Uterus (tissue), 4 donors: ENCODE measurements around the gene FASLG. TPM values are rescaled to one million over a fixed set of nuclear protein-coding genes. Genes with fewer than 3 reads are reported as not detected.
"Not testable (repeated sequence)": the region's sequence is repeated elsewhere in the genome, so short reads cannot be mapped to it uniquely, and the experiment has no call there.

Experiments
- DNase-seq, 2 donors: peaks; one replicate each; pipeline ENCODE4 v3.0.0-alpha.2; 2019 to 2020
- H3K27ac ChIP-seq, 2 donors: fragments of 200-600 bp; sonication (generic); 1 replicate in 1 of 2; 2 replicates in 1 of 2; pipeline ENCODE4 v1.5.1; 2016 to 2018
- H3K27me3 ChIP-seq, 2 donors: fragments of 200-600 bp; sonication (generic); one replicate each; pipeline ENCODE4 v1.5.1; 2018 to 2019; ENCODE audit warnings: control low read depth in 1 of 2
- H3K36me3 ChIP-seq, 2 donors: fragments of 200-600 bp; sonication (generic); one replicate each; pipeline ENCODE4 v1.5.1; 2019; ENCODE audit warnings: control low read depth in 1 of 2
- H3K4me1 ChIP-seq, 2 donors: fragments of 200-600 bp; sonication (generic); one replicate each; pipeline ENCODE4 v1.5.1; 2018 to 2019; ENCODE audit warnings: control low read depth in 1 of 2
- H3K4me3 ChIP-seq, 2 donors: fragments of 200-600 bp; sonication (generic); 1 replicate in 1 of 2; 2 replicates in 1 of 2; pipeline ENCODE4 v1.5.1; 2018 to 2019; ENCODE audit warnings: mild to moderate bottlenecking in 1 of 2
- H3K9me3 ChIP-seq, 2 donors: fragments of 200-600 bp; sonication (generic); one replicate each; pipeline ENCODE4 v1.5.1; 2019; ENCODE audit warnings: control low read depth in 1 of 2
- POLR2A ChIP-seq, 2 donors: fragments of 450-650 bp; IDR thresholded peaks; one replicate each; pipeline ENCODE4 v1.6.1; 2016; ENCODE audit warnings: antibody characterized with exemption in 2 of 2, mild to moderate bottlenecking in 1 of 2, moderate library complexity in 1 of 2
- intact Hi-C: fragments of 100-400 bp; cut with DNase I; formaldehyde crosslinking; loops from one replicate; pipeline ENCODE4 v1.15.1; 2023; ENCODE audit warnings: low total_unique reads
- total RNA-seq, 4 donors: library from RNA; depleted of rRNA in 3 of 4; stranded (reverse); fragments of >200 nt in 3 of 4; gene quantifications; one replicate each; pipeline versions ENCODE4 v1.1.0 to v1.2.4, GENCODE V29; 2014 to 2023
- TF ChIP-seq, protein P1 (sequence below), 4 experiments: fragments of 200-600 bp in 2 of 4; fragments of 450-650 bp in 2 of 4; sonication (generic) in 2 of 4; IDR thresholded peaks; one replicate each; pipeline ENCODE4 v1.5.1; 2016 to 2019; ENCODE audit warnings: antibody characterized with exemption in 4 of 4, mild to moderate bottlenecking in 2 of 4, moderate library complexity in 1 of 4
- donor health status: DM: yes; HTN: yes; CAD: no.

FASLG gene
- total RNA-seq, 4 donors from 2014 or later: 0.28 TPM; not detected in 3

DNA sequence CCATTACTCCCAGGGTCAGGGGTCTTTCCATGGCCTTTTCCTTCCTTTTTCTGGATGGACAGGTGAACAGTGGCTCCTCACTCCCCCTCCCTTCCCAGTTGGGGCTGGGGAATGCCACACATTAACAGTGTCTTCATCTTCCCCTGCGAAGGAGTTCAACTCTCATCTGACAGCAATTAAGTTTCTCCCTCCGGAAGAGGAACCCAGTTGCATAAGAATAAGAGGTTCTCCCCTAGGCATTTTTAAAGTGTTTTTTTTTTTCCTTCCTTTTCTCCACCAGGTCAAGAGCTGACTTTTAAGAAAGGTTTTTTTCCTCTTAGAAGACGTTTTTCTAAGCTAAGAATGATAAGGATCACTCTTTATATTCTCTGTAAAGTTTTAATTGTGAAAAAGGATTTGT is 42.3 kb upstream of the FASLG start:
- Histone ChIP-seq H3K4me3 (no peak overlapping the region), H3K36me3 (no peaks in the 10 kb centered on the region), H3K9me3 (no peaks in the 10 kb centered on the region), H3K27me3 (no peaks in the 10 kb centered on the region), H3K4me1 (no peaks in the 10 kb centered on the region), H3K27ac (no peak overlapping the region)
- intact Hi-C loops: no loop called here
- DNase-seq: no peak
- TF ChIP-seq, protein P1, sequence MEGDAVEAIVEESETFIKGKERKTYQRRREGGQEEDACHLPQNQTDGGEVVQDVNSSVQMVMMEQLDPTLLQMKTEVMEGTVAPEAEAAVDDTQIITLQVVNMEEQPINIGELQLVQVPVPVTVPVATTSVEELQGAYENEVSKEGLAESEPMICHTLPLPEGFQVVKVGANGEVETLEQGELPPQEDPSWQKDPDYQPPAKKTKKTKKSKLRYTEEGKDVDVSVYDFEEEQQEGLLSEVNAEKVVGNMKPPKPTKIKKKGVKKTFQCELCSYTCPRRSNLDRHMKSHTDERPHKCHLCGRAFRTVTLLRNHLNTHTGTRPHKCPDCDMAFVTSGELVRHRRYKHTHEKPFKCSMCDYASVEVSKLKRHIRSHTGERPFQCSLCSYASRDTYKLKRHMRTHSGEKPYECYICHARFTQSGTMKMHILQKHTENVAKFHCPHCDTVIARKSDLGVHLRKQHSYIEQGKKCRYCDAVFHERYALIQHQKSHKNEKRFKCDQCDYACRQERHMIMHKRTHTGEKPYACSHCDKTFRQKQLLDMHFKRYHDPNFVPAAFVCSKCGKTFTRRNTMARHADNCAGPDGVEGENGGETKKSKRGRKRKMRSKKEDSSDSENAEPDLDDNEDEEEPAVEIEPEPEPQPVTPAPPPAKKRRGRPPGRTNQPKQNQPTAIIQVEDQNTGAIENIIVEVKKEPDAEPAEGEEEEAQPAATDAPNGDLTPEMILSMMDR (IDR thresholded peaks at IDR 0.05): no peak
- no peak for TF ChIP-seq POLR2A (IDR thresholded peaks at IDR 0.05)

DNA sequence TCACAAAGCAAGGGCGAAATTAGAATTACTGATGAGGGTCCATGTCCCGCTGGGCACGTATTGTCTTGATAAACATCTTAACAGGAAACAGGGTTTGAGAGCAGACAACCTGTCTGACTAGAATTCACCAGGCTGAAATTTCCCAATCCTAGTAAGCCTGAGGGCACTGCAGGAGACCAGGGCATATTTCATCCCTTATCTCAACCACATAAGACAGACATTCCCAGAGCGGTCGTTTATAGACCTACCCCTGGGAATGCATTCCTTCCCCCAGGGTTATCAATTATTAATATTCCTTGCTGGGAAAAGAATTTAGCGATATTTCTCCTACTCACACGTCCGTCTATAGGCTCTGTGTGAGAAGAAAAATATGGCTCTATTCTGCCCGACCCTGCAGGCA is 38.3 kb upstream of the FASLG start:
- H3K4me3 ChIP-seq, intact Hi-C loops, H3K9me3 ChIP-seq, H3K4me1 ChIP-seq, DNase-seq, H3K27ac ChIP-seq, H3K36me3 ChIP-seq, H3K27me3 ChIP-seq: not testable (repeated sequence)

DNA sequence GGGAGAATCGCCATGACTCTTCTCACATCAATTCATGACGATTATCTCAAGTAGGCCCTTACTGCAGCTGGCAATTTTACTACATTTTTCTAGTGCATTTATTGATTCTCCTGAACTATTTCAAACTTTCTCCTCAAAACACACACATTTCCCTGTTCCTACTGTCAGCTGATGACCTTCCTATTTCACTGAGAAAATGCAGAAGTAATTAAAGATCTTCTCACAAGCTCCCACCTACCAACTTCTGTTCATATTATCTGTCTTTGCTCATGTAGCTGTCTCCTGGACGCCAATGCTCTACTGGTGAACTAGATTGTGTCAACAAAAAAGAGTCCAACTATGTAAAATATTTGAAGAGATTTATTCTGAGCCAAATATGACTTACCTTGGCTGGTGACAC is 36.4 kb upstream of the FASLG start:
- intact Hi-C loops: no loop called here
- H3K9me3 ChIP-seq: no peaks in the 10 kb centered on the region
- H3K27ac ChIP-seq: no peak overlapping the region
- no peak for DNase-seq
- no peaks in the 10 kb centered on the region for H3K36me3 ChIP-seq
- H3K4me3 ChIP-seq: no peak overlapping the region
- no peak for TF ChIP-seq POLR2A (IDR thresholded peaks at IDR 0.05)
- TF ChIP-seq, protein P1 (IDR thresholded peaks at IDR 0.05): no peak
- H3K27me3 ChIP-seq: no peaks in the 10 kb centered on the region
- no peaks in the 10 kb centered on the region for H3K4me1 ChIP-seq

DNA sequence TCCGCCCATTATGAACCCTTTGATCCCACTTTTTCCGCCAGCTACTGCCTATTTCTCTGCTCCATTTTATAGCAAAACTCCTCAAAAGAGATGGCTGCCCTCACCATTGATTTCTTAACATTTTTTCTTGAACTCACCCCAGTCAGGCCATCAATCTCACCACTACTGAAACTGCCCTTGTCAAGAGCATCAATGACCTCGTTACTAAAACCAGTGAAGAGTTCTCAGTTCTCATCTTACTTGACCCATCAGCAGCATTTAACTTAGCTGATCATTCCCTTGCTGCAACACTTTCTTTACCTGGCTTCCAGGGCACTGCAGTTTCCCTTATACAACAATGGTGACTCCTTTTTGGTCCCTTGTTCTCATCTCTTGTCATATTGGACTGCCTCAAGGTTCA is 35.2 kb upstream of the FASLG start:
- intact Hi-C loops: no loop called here
- H3K4me3 ChIP-seq: no peak overlapping the region
- no peaks in the 10 kb centered on the region for H3K36me3 ChIP-seq
- H3K27ac ChIP-seq: no peak overlapping the region
- H3K9me3 ChIP-seq: no peaks in the 10 kb centered on the region
- H3K27me3 ChIP-seq: no peaks in the 10 kb centered on the region
- no peak for DNase-seq
- TF ChIP-seq, protein P1 (IDR thresholded peaks at IDR 0.05): no peak
- TF ChIP-seq POLR2A (IDR thresholded peaks at IDR 0.05): no peak
- no peaks in the 10 kb centered on the region for H3K4me1 ChIP-seq

DNA sequence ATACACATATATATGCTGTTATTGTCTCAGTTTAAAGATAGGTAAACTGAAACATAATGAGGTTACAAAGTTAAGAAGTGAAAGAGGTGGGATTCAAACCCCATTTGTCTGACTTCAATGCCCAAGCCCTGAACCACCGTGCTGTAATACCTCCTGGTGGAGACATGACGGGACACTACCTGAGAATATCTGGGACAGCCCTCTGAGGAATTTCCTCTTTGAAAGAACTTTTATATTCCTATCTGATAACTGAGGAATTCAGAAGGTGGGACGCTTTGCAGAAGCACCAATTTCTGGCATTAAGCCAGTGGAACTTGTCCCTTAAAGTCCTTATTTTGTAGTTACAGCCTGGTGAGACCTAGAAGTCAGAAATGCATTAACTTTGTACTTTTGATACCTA is 32.1 kb upstream of the FASLG start:
- Histone ChIP-seq H3K4me3 (no peak overlapping the region), H3K27ac (no peak overlapping the region), H3K4me1 (no peaks in the 10 kb centered on the region), H3K27me3 (no peaks in the 10 kb centered on the region), H3K36me3 (no peaks in the 10 kb centered on the region), H3K9me3 (no peaks in the 10 kb centered on the region)
- intact Hi-C loops: no loop called here
- TF ChIP-seq, protein P1 (IDR thresholded peaks at IDR 0.05): no peak
- no peak for TF ChIP-seq POLR2A (IDR thresholded peaks at IDR 0.05)
- DNase-seq: no peak

DNA sequence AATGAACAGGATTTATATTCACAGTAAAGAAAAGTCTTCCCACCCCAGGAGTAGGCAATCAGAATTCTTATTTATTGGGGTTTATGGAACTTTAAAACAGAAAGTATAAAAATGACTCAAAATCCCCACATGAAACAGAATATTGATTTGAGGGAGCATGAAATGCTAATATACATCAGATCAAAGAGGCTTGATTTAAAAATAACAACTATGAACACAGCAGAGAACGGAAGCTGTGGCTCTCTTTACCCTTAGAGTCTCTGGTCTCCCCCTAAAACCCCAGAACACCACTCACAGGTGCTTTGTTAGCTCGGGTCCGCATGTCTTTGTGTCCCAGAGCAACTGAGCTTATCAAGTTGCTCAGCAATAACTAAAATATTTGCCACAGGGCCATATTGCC is 31.2 kb upstream of the FASLG start:
- no peak for DNase-seq
- Histone ChIP-seq H3K27me3 (no peaks in the 10 kb centered on the region), H3K27ac (no peak overlapping the region), H3K9me3 (no peaks in the 10 kb centered on the region), H3K4me1 (no peaks in the 10 kb centered on the region), H3K4me3 (no peak overlapping the region), H3K36me3 (no peaks in the 10 kb centered on the region)
- intact Hi-C loops: no loop called here
- no peak for TF ChIP-seq POLR2A (IDR thresholded peaks at IDR 0.05)
- TF ChIP-seq, protein P1 (IDR thresholded peaks at IDR 0.05): no peak
